ENCODE data around the gene MDM4. TPM values are rescaled to one million over a fixed set of nuclear protein-coding genes. Genes with fewer than 3 reads are reported as not detected.

MDM4 gene, protein sequence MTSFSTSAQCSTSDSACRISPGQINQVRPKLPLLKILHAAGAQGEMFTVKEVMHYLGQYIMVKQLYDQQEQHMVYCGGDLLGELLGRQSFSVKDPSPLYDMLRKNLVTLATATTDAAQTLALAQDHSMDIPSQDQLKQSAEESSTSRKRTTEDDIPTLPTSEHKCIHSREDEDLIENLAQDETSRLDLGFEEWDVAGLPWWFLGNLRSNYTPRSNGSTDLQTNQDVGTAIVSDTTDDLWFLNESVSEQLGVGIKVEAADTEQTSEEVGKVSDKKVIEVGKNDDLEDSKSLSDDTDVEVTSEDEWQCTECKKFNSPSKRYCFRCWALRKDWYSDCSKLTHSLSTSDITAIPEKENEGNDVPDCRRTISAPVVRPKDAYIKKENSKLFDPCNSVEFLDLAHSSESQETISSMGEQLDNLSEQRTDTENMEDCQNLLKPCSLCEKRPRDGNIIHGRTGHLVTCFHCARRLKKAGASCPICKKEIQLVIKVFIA
- 10 to 100 TPM; 72.2 to 72.4 TPM for total RNA-seq

DNA sequence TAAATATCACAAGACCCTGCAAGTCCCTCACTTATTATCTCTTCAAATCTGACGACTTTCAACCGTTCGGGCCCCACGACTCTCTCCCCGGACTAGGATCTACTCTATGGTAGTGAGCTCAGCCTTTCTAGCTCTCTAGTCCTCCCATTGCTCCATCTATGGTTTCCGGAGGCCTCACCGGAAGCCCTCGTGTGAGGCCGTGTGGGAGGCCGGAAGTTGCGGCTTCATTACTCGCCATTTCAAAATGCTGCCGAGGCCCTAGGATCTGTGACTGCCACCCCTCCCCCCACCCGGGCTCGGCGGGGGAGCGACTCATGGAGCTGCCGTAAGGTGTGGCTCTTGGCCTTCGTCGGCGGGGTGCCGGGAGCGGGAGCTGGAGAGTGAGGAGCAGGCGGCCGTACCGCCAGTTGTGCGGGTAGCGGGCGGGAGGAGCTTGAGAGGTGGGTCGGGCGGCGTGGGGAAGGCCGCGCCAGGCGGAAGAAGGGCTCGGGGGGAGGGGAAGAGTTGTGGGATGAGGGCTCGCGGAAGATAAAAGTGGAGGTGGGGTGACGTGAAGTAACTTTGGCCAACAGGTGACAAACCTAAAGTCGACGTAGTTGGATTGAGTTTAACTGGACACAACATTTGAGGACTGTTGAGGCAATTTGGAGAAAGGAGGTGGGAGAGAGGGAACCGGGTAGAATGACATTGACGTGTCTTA is at the start of gene MDM4:
Gene MDM4 (plus strand): TSS at position 227 of the 700 bp plus-strand sequence. CDS start 9,113 bp downstream, outside the sequence.
- ChIA-PET POLR2A (interaction anchor here (0.6 to 5.2 kb wide), 20 partner anchors 8 to 284 kb away, joined by 3 to 87 read pairs (median 6); partner anchors contain the start of gene PIK3C2B), CTCF (interaction anchor here (0.6 to 7.7 kb wide), 24 partner anchors 9 to 291 kb away, joined by 3 to 69 read pairs (median 5); no protein-coding TSS in a partner anchor)
- Mint-ChIP-seq H3K36me3 (ENCODE audit: low read depth) (peaks cover 33% of the 10 kb centered on the region), H3K9me3 (ENCODE audit: insufficient read depth) (no peaks in the 10 kb centered on the region), H3K27ac (no peak within 1 kb of the TSS), H3K27me3 (ENCODE audit: low read depth) (no peaks in the 10 kb centered on the region), H3K4me1 (ENCODE audit: low read depth) (peaks cover 65% of the 10 kb centered on the region), H3K4me3 (no peak within 1 kb of the TSS)
- DNase-seq (peak; percentile 97), ATAC-seq (peak; percentile 83)

DNA sequence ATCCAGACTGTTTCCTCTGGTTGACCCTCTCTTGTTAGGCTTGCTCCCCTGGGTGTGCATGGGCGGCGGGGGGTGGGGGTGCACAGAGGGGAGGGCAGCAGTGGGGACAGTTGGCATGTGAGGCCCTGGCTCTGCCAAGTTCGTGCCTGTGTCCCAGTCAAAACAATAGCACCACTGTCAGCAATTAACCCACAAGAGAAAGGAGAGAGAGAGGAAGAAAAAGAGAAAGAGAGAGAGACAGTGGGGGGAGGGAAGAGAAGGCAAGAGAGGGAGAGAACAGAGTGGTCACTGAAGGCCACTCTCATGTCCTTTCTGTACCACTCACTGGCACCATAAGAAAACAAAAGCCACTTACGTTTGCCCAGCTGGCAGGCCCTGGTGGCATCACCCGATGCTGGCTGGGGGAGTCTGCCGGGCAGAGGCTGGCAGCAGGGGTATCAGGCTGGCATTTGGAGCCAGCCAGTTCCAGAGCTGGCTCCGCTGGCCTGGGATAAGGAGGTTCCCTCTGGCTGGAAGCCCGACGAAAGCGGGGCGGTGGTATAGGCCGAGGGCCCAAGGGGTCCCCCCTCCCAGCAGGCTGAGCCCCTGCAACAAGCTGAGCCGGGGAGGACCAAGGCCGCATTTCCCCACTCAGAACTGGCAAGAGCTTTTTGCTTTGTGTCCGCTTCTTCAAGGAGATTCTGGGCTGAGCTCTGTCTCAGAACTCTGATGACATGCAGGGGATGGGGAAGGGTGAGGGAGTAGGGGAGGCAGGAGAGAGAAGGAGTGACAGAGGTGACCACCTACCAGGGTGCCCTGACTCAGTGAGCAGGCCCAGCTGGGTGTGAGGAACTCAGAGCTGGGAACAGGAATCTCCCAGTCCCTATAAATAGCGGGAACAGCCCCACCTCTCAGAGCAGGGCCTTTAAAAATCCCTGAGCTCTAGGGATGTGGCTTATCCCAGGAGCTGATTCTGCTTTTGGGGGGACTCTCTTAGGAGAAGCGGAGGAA is 49.5 kb upstream of the MDM4 start:
- no peaks in the 10 kb centered on the region for H3K9me3 Mint-ChIP-seq (ENCODE audit: insufficient read depth)
- CTCF ChIA-PET, result interaction anchor here (0.6 to 3.7 kb wide), 6 partner anchors 12 to 340 kb away, joined by 3 to 21 read pairs (median 4); no protein-coding TSS in a partner anchor
- no peaks in the 10 kb centered on the region for H3K27me3 Mint-ChIP-seq (ENCODE audit: low read depth)
- no peak for ATAC-seq
- H3K4me3 Mint-ChIP-seq, result no peak overlapping the region
- POLR2A ChIA-PET, result interaction anchor here (1.1 kb wide), 1 partner anchor 27 kb away, joined by 5 read pairs; the partner anchor contains the start of gene PIK3C2B
- H3K36me3 Mint-ChIP-seq (ENCODE audit: low read depth), result peaks cover 14% of the 10 kb centered on the region
- no peak overlapping the region for H3K27ac Mint-ChIP-seq
- no peak for DNase-seq
- H3K4me1 Mint-ChIP-seq (ENCODE audit: low read depth), result peaks cover 38% of the 10 kb centered on the region

DNA sequence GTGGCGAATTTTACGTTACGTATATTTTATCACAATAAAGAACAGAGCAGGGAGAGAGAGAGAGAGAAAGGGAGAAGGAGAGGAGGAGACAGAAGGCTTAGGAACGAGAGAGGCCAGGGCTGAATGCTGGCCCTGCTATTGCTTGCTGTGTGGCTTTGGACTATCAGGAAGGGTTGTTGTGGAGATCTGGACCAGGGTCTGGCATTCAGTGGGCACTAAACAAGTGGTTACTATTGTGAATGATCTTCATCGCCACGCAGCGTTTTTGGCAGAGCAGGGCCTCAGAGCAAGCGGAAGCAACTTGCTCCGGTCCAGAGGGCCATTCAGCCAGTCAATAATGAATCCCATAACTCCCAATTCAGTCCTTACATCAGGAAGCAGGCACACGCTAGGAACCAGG is 48.0 kb upstream of the MDM4 start:
- no peak overlapping the region for H3K4me3 Mint-ChIP-seq
- ATAC-seq, result no peak
- H3K9me3 Mint-ChIP-seq (ENCODE audit: insufficient read depth), result no peaks in the 10 kb centered on the region
- no peak for DNase-seq
- ChIA-PET CTCF (no interaction called here), POLR2A (no interaction called here)
- peaks cover 11% of the 10 kb centered on the region for H3K36me3 Mint-ChIP-seq (ENCODE audit: low read depth)
- H3K27me3 Mint-ChIP-seq (ENCODE audit: low read depth), result no peaks in the 10 kb centered on the region
- H3K4me1 Mint-ChIP-seq (ENCODE audit: low read depth), result peaks cover 25% of the 10 kb centered on the region
- no peak overlapping the region for H3K27ac Mint-ChIP-seq

DNA sequence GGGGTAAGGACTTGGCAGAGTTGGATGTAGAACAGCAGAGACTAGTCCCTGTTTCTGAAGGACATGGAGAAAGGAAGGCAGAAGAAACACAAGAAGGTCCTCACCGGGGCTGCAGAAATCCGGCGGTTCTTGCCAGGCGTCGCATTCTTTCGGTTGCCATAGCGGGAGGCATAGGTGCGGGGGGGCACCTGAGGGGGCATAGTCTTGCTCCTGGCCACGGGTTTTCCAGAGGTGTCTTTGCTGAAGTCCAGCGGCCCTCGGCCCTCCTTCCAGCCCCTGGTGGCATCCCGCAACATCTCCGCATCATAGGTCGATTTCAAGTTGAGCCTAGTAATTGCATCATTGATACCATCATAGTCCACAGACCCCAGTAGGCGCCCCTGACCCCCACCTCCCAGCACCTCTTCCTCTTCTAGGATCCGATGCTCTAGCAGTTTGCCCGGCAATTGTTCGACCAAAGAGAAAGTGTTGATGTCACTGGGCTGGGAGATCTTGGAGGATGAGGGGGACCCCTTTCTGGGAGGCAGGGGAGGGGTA is 47.4 kb upstream of the MDM4 start:
- DNase-seq (no peak), ATAC-seq (no peak)
- Mint-ChIP-seq H3K9me3 (ENCODE audit: insufficient read depth) (no peaks in the 10 kb centered on the region), H3K27me3 (ENCODE audit: low read depth) (no peaks in the 10 kb centered on the region), H3K27ac (no peak overlapping the region), H3K4me1 (ENCODE audit: low read depth) (peaks cover 19% of the 10 kb centered on the region), H3K4me3 (no peak overlapping the region), H3K36me3 (ENCODE audit: low read depth) (peaks cover 11% of the 10 kb centered on the region)
- CTCF ChIA-PET, result no interaction called here
- POLR2A ChIA-PET, result interaction anchor here (0.6 kb wide), 1 partner anchor 13 kb away, joined by 5 read pairs; no protein-coding TSS in a partner anchor

DNA sequence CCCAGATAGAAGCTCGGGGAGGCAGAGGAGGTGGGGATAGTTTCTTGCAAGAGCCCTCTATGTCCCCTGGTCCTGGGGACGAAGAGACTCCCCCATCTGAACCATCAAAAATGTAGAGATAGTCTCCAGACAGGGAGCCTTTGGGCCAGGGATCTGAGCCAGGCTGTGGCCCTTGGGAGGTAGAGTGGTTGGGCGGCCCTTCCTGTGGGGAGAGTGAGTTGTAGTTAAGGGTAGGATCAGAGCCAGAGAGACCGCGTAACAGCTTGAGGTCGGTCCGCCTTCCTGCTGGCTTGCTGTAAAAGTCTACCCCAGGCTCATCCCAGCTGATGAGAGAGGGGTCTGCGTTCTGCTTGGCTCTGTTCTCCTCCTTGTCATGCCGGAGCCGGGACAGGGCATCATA is 46.9 kb upstream of the MDM4 start:
- H3K27ac Mint-ChIP-seq, result no peak overlapping the region
- H3K4me1 Mint-ChIP-seq (ENCODE audit: low read depth), result peaks cover 14% of the 10 kb centered on the region
- ATAC-seq (no peak), DNase-seq (no peak)
- CTCF ChIA-PET, result no interaction called here
- POLR2A ChIA-PET, result interaction anchor here (0.6 kb wide), 1 partner anchor 13 kb away, joined by 5 read pairs; no protein-coding TSS in a partner anchor
- H3K9me3 Mint-ChIP-seq (ENCODE audit: insufficient read depth), result no peaks in the 10 kb centered on the region
- peaks cover 6% of the 10 kb centered on the region for H3K36me3 Mint-ChIP-seq (ENCODE audit: low read depth)
- H3K27me3 Mint-ChIP-seq (ENCODE audit: low read depth), result no peaks in the 10 kb centered on the region
- H3K4me3 Mint-ChIP-seq, result no peak overlapping the region

DNA sequence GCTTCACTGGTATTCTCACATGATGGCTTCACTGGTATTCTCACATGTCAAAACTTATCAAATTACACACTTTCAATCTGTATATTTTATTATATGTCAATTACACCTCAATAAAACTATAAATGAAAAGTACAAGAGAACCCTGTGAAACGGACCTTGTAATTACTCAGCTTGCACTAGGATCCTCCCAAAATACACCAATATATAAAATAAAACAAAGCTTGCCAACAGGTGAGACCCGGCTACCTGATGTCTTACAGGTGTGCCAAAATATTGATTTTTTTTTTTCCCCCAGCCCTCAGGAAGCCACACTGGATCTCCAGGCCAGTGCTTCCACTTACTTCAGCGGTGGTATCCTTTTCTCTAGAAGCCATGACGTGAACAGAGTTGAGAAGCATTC is 44.5 kb upstream of the MDM4 start:
- ATAC-seq (no peak), DNase-seq (no peak)
- no peak overlapping the region for H3K27ac Mint-ChIP-seq
- H3K36me3 Mint-ChIP-seq (ENCODE audit: low read depth), result peaks cover 6% of the 10 kb centered on the region
- no peak overlapping the region for H3K4me3 Mint-ChIP-seq
- H3K4me1 Mint-ChIP-seq (ENCODE audit: low read depth), result peaks cover 7% of the 10 kb centered on the region
- no peaks in the 10 kb centered on the region for H3K9me3 Mint-ChIP-seq (ENCODE audit: insufficient read depth)
- ChIA-PET POLR2A (no interaction called here), CTCF (interaction anchor here (1.0 kb wide), 1 partner anchor 20 kb away, joined by 3 read pairs; no protein-coding TSS in a partner anchor)
- H3K27me3 Mint-ChIP-seq (ENCODE audit: low read depth), result no peaks in the 10 kb centered on the region

DNA sequence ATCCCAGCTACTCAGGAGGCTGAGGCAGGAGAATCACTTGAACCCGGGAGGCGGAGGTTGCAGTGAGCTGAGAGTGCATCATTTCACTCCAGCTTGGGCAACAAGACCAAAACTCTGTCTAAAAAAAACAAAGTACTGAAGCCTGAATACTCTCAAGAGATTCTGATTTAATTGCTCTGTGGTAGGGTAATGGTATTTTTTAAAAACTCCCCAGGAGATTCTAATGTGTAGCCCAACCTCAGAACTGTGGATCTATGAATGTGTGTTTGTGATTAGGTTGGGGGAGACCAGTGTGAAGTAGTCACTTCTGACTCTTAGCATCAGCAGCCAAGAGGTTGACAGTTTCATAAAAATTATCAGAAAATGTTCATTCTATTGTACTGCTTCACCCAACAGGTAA is 43.5 kb upstream of the MDM4 start:
- no peak for ATAC-seq
- CTCF ChIA-PET, result interaction anchor here (0.9 to 1.7 kb wide), 2 partner anchors 31 to 42 kb away, joined by 3 read pairs; no protein-coding TSS in a partner anchor
- H3K27ac Mint-ChIP-seq, result no peak overlapping the region

DNA sequence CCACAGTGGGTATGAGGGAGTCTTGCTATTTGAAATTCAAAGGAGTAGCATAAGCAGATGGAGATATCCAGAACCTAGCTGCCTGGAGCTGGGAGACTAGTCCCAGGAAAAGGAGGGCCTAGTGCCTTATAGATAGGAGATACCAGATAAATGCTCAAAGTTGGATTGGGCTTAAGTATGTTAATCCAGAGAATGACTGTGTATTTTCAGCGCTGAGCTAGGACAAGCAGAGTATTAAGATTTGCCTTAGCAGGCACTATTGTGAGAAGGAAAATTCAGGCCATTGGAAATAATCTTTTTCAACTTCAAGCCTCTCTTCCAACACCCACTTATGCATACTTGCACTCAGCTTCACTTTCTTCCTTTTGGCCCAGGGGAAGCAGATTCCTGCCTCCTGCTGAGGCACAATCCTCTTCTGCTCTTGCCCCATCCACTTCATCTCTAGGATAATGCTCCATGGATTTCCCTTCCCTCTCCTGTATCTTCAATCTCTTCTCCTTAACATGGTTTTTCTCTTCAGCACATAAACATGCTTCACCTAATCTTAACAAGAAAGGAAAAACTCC is 42.7 kb upstream of the MDM4 start:
- DNase-seq, result no peak
- Mint-ChIP-seq H3K4me1 (ENCODE audit: low read depth) (peaks cover 13% of the 10 kb centered on the region), H3K27ac (no peak overlapping the region), H3K9me3 (ENCODE audit: insufficient read depth) (no peaks in the 10 kb centered on the region), H3K27me3 (ENCODE audit: low read depth) (no peaks in the 10 kb centered on the region), H3K36me3 (ENCODE audit: low read depth) (peaks cover 5% of the 10 kb centered on the region), H3K4me3 (no peak overlapping the region)
- ATAC-seq, result no peak
- ChIA-PET CTCF (interaction anchor here (0.9 to 1.7 kb wide), 2 partner anchors 30 to 43 kb away, joined by 3 read pairs; no protein-coding TSS in a partner anchor), POLR2A (no interaction called here)

More for the DNA sequence above, 43.5 kb upstream of the MDM4 start:
- Mint-ChIP-seq H3K36me3 (ENCODE audit: low read depth) (peaks cover 6% of the 10 kb centered on the region), H3K9me3 (ENCODE audit: insufficient read depth) (no peaks in the 10 kb centered on the region), H3K4me3 (no peak overlapping the region), H3K4me1 (ENCODE audit: low read depth) (peaks cover 9% of the 10 kb centered on the region), H3K27me3 (ENCODE audit: low read depth) (no peaks in the 10 kb centered on the region)
- POLR2A ChIA-PET, result no interaction called here
- no peak for DNase-seq

DNA sequence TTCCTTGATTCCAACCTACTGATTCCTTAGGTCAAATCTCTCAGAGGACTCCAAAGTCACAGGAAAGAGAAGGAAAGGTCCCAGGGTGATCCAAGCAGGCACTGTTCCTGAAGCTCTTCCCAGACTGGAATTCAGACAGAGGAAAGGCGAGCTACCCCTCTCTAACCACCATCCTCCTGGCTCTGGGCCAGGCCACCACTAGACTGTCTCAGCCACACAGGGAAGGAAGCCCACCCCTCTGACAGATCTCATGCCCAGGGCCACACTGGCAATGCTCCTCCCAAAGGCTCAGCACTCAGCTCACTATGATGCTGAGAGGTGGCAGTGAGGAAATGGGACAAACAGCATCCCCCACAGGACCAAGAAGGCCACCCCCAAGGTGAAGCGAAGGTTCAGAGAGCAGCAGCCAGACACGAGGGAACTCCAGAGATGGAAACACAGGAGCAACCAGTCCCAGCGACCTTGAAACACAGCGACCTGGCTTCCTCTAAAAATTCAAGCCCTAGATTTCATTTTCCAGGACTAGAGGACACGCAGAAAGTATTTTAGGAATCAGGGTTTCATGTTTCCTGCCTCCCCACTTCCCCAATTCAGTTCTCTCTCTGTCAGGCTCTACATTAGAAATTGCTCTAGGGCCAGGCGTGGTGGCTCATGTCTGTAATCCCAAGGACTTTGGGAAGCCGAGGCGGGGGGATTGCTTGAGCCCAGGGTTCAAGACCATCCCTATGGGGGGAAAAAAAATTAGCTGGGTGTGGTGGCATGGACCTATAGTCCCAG is 40.4 kb upstream of the MDM4 start:
- ChIA-PET CTCF (interaction anchor here (1.0 to 1.4 kb wide), 3 partner anchors 11 to 26 kb away, joined by 3 to 4 read pairs (median 3); no protein-coding TSS in a partner anchor), POLR2A (interaction anchor here (0.6 kb wide), 1 partner anchor 633 kb away, joined by 3 read pairs; no protein-coding TSS in a partner anchor)
- H3K9me3 Mint-ChIP-seq (ENCODE audit: insufficient read depth), result no peaks in the 10 kb centered on the region
- H3K36me3 Mint-ChIP-seq (ENCODE audit: low read depth), result peaks cover 1% of the 10 kb centered on the region
- ATAC-seq, result no peak
- H3K4me1 Mint-ChIP-seq (ENCODE audit: low read depth), result peaks cover 31% of the 10 kb centered on the region
- H3K4me3 Mint-ChIP-seq, result no peak overlapping the region
- H3K27ac Mint-ChIP-seq, result peak overlapping the region; percentile 28
- no peak for DNase-seq
- no peaks in the 10 kb centered on the region for H3K27me3 Mint-ChIP-seq (ENCODE audit: low read depth)

DNA sequence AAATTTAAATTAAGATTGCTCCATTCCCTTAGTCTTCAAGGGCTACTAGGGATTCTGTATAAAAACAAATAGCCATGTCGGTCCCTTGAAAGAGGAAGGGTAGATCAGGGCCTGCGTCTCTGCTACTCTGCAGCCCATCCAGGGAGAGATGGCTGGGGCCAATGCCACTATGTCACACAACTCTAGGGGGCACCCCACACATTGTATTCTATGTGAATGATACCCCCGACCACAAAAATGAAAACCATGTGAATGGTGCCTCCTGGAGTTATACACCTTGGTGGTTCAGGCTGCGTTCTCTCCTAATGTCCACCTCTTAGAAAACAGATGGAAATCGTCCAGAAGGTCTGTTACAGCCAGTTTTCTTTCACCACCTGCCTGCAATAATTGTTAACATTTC is 39.6 kb upstream of the MDM4 start:
- Mint-ChIP-seq H3K27me3 (ENCODE audit: low read depth) (no peaks in the 10 kb centered on the region), H3K4me1 (ENCODE audit: low read depth) (peaks cover 36% of the 10 kb centered on the region), H3K27ac (no peak overlapping the region), H3K36me3 (ENCODE audit: low read depth) (peaks cover 1% of the 10 kb centered on the region), H3K9me3 (ENCODE audit: insufficient read depth) (no peaks in the 10 kb centered on the region), H3K4me3 (no peak overlapping the region)
- no peak for DNase-seq
- ChIA-PET POLR2A (no interaction called here), CTCF (interaction anchor here (1.0 to 3.4 kb wide), 3 partner anchors 20 to 45 kb away, joined by 3 to 15 read pairs (median 3); no protein-coding TSS in a partner anchor)
- ATAC-seq, result no peak
